Thymus (tissue), 11 donors: Measurements from ENCODE around the gene MRPL4. TPM values are rescaled to one million over a fixed set of nuclear protein-coding genes. Genes with fewer than 3 reads are reported as not detected.

Experiments
- DNase-seq, 9 donors: peaks; one replicate each; pipeline ENCODE4 v3.0.0-alpha.2; 2013; ENCODE audit warnings: low spot score in 9 of 9, low read depth in 6 of 9, missing footprints in 1 of 9
- H3K27ac ChIP-seq, 2 donors: one replicate each; pipeline ENCODE4 v1.5.1; 2013; ENCODE audit warnings: control low read depth in 1 of 2, low read depth in 1 of 2, low read length in 1 of 2, mild to moderate bottlenecking in 1 of 2, moderate library complexity in 1 of 2
- H3K27me3 ChIP-seq, 2 donors: one replicate each; pipeline ENCODE4 v1.5.1; 2013; ENCODE audit warnings: low read length in 1 of 2; ENCODE audit not compliant: control insufficient read depth in 2 of 2, insufficient read depth in 1 of 2
- H3K36me3 ChIP-seq, 2 donors: one replicate each; pipeline ENCODE4 v1.5.1; 2013; ENCODE audit warnings: low read length in 1 of 2, mild to moderate bottlenecking in 1 of 2, moderate library complexity in 1 of 2; ENCODE audit not compliant: control insufficient read depth in 2 of 2, insufficient read depth in 2 of 2
- H3K4me1 ChIP-seq, 2 donors: one replicate each; pipeline ENCODE4 v1.5.1; 2013; ENCODE audit warnings: low read length in 2 of 2; ENCODE audit not compliant: control insufficient read depth in 2 of 2, insufficient read depth in 2 of 2
- H3K4me3 ChIP-seq, 2 donors: one replicate each; pipeline ENCODE4 v1.5.1; 2013; ENCODE audit warnings: low read length in 2 of 2, control low read depth in 1 of 2, mild to moderate bottlenecking in 1 of 2
- H3K9me3 ChIP-seq, 2 donors: one replicate each; pipeline ENCODE4 v1.5.1; 2013; ENCODE audit warnings: low read length in 1 of 2, mild to moderate bottlenecking in 1 of 2; ENCODE audit not compliant: control insufficient read depth in 2 of 2, insufficient read depth in 1 of 2
- WGBS: extraction: QIAGEN DNeasy Blood & Tissue Kit; methylation state at CpG from one replicate; pipeline ENCODE4 v1.1.7; 2013; 5-methylcytosine and 5-hydroxymethylcytosine counted together
- polyA plus RNA-seq: library from polyadenylated mRNA; stranded (reverse); fragments of 200-250 nt; gene quantifications from one replicate; pipeline ENCODE4 v1.2.3, GENCODE V29; 2013
- total RNA-seq: library from RNA; stranded (reverse); fragments of 120-200 nt; gene quantifications from one replicate; pipeline ENCODE4 v1.2.4, GENCODE V29; 2013
- donor health status: healthy.

The MRPL4 gene
- total and polyA plus RNA-seq, 2 donors = 35.6 to 41.0 TPM

GRCh38 chr19:10268071-10268470 lies 16.1 kb downstream of the MRPL4 start:
- 89% methylated on average over 6 of the region's 6 CpGs for WGBS
- no peaks in the 10 kb centered on the region for H3K9me3 ChIP-seq
- H3K36me3 ChIP-seq = no peaks in the 10 kb centered on the region
- H3K4me3 ChIP-seq = no peak overlapping the region
- no peak for DNase-seq
- H3K27me3 ChIP-seq = peaks cover 4 to 28% of the 10 kb centered on the region in 2 donors
- peaks cover 24 to 26% of the 10 kb centered on the region in 2 donors for H3K4me1 ChIP-seq
- no peak overlapping the region for H3K27ac ChIP-seq

GRCh38 chr19:10269333-10270179 lies 17.5 kb downstream of the MRPL4 start:
- Histone ChIP-seq H3K4me1 (peaks cover 24 to 26% of the 10 kb centered on the region in 2 donors), H3K36me3 (no peaks in the 10 kb centered on the region), H3K9me3 (no peaks in the 10 kb centered on the region), H3K4me3 (peak overlapping the region; percentile 37 to 54), H3K27ac (peak overlapping the region; percentile 84), H3K27me3 (peaks cover 4 to 28% of the 10 kb centered on the region in 2 donors)
- DNase-seq = peak in 4 of 9 donors; percentile 71 to 83 (median 78)
- WGBS = 3% methylated on average over 59 of the region's 59 CpGs

GRCh38 chr19:10270180-10270615 lies 18.2 kb downstream of the MRPL4 start:
- Histone ChIP-seq H3K27me3 (peaks cover 4 to 28% of the 10 kb centered on the region in 2 donors), H3K27ac (peak overlapping the region; percentile 84), H3K4me1 (peaks cover 24 to 26% of the 10 kb centered on the region in 2 donors), H3K36me3 (peaks cover 0 to 3% of the 10 kb centered on the region in 2 donors), H3K4me3 (peak overlapping the region; percentile 37 to 54), H3K9me3 (no peaks in the 10 kb centered on the region)
- peak in 1 of 9 donors; percentile 55 for DNase-seq
- WGBS = under 1% methylated on average over 37 of the region's 37 CpGs

GRCh38 chr19:10270616-10271394 lies 18.8 kb downstream of the MRPL4 start, which contains the start of gene ICAM1:
Gene ICAM1, plus strand, starts transcription at chr19:10271120. Its CDS starts 40 bp downstream, at chr19:10271160.
- Histone ChIP-seq H3K27ac (peak within 1 kb of the TSS; percentile 84 to 87), H3K4me3 (peak within 1 kb of the TSS; percentile 37 to 54), H3K27me3 (peaks cover 4 to 28% of the 10 kb centered on the region in 2 donors), H3K36me3 (peaks cover 0 to 3% of the 10 kb centered on the region in 2 donors), H3K9me3 (no peaks in the 10 kb centered on the region), H3K4me1 (peaks cover 24 to 26% of the 10 kb centered on the region in 2 donors)
- 2% methylated on average over 51 of the region's 51 CpGs for WGBS
- peak in 3 of 9 donors; percentile 67 to 85 (median 77) for DNase-seq

- H3K27ac ChIP-seq = peak overlapping the region; percentile 59 to 84
- H3K4me3 ChIP-seq = peak overlapping the region; percentile 37 to 54
- peaks cover 4 to 28% of the 10 kb centered on the region in 2 donors for H3K27me3 ChIP-seq
- peaks cover 24 to 26% of the 10 kb centered on the region in 2 donors for H3K4me1 ChIP-seq
- H3K36me3 ChIP-seq = peaks cover 0 to 3% of the 10 kb centered on the region in 2 donors
- WGBS = 29% methylated on average over 12 of the region's 12 CpGs
- H3K9me3 ChIP-seq = no peaks in the 10 kb centered on the region
- peak in 1 of 9 donors; percentile 68 for DNase-seq
These were observed 19.6 kb downstream of the MRPL4 start for GRCh38 chr19:10271543-10272086.

- Histone ChIP-seq H3K9me3 (no peaks in the 10 kb centered on the region), H3K27ac (peak overlapping the region in 1 of 2 donors; percentile 60), H3K4me1 (peaks cover 23 to 24% of the 10 kb centered on the region in 2 donors), H3K27me3 (peaks cover 4 to 27% of the 10 kb centered on the region in 2 donors), H3K4me3 (no peak overlapping the region), H3K36me3 (peaks cover 0 to 3% of the 10 kb centered on the region in 2 donors)
- WGBS = 95% methylated on average over 10 of the region's 10 CpGs
- DNase-seq = no peak
These were observed 22.6 kb downstream of the MRPL4 start for GRCh38 chr19:10274589-10274988.

GRCh38 chr19:10277795-10278589 lies 26.0 kb downstream of the MRPL4 start:
- Histone ChIP-seq H3K4me3 (no peak overlapping the region), H3K27me3 (no peaks in the 10 kb centered on the region), H3K9me3 (no peaks in the 10 kb centered on the region), H3K27ac (no peak overlapping the region), H3K4me1 (no peaks in the 10 kb centered on the region), H3K36me3 (peaks cover 0 to 3% of the 10 kb centered on the region in 2 donors)
- no peak for DNase-seq
- 95% methylated on average over 9 of the region's 9 CpGs for WGBS

- WGBS = 98% methylated on average over 1 of the region's 1 CpG
- H3K36me3 ChIP-seq = peaks cover 0 to 9% of the 10 kb centered on the region in 2 donors
- H3K9me3 ChIP-seq = no peaks in the 10 kb centered on the region
- H3K4me1 ChIP-seq = no peaks in the 10 kb centered on the region
- H3K4me3 ChIP-seq = no peak overlapping the region
- DNase-seq = no peak
- H3K27me3 ChIP-seq = peaks cover 0 to 3% of the 10 kb centered on the region in 2 donors
- no peak overlapping the region for H3K27ac ChIP-seq
These were observed 26.9 kb downstream of the MRPL4 start for GRCh38 chr19:10278935-10279334.
